ENCODE results near the gene SF3B3. TPM values are rescaled to one million over a fixed set of nuclear protein-coding genes. Genes with fewer than 3 reads are reported as not detected.

The SF3B3 gene
- total and polyA plus RNA-seq, 10 of the 15 experiments (the other 5 are each of a cell fraction or from before 2014, with no cell fraction given): 134 to 453 (median 215) TPM

DNA sequence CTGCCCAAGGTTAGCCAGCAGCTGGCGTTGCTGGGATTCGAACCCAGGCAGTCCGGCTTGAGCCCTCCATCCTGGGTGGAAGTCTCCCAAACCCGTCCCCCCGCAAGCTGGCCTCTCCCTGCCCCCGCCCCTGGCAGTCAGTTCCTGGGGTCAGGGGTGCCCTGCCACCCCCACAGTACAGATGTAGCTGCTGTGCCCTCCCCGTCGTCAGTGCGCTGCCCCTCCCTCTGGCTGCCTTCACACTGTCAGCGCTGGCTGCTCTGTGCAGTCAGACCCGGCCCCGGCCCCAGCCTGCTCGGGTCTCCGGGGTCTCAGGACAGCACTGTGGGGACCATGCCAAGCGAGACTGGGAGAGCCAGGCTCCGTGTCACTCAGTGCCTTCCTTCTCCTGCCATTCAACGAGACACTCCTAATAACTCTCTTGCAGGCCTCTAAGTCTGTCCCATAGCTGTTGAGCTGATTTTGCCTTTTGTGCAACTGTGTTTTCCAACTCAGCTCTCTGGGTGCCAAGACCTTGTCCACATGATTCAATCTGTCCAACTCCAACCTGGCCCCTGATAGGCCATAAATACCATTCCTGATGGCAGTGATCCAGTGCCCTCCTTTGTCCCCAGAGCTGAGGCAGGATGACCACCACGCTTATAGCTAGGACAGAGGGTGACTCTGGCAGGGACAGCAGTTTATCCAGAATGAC, 67.3 kb downstream of the SF3B3 start (continued):
- TF ChIP-seq, protein P1, sequence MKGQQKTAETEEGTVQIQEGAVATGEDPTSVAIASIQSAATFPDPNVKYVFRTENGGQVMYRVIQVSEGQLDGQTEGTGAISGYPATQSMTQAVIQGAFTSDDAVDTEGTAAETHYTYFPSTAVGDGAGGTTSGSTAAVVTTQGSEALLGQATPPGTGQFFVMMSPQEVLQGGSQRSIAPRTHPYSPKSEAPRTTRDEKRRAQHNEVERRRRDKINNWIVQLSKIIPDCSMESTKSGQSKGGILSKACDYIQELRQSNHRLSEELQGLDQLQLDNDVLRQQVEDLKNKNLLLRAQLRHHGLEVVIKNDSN (IDR thresholded peaks at IDR 0.05; ENCODE audit: borderline replicate concordance, extremely low read length, insufficient read depth, low read depth, low read length): no peak
- TF ChIP-seq DPF2 (IDR thresholded peaks at IDR 0.05) (no peak), PAX5 (IDR thresholded peaks at IDR 0.05; ENCODE audit: borderline replicate concordance, low read depth, low read length) (no peak), HDAC2 (IDR thresholded peaks at IDR 0.05) (no peak), EED (IDR thresholded peaks at IDR 0.05; ENCODE audit: low read depth) (no peak)
- TF ChIP-seq, protein P2, sequence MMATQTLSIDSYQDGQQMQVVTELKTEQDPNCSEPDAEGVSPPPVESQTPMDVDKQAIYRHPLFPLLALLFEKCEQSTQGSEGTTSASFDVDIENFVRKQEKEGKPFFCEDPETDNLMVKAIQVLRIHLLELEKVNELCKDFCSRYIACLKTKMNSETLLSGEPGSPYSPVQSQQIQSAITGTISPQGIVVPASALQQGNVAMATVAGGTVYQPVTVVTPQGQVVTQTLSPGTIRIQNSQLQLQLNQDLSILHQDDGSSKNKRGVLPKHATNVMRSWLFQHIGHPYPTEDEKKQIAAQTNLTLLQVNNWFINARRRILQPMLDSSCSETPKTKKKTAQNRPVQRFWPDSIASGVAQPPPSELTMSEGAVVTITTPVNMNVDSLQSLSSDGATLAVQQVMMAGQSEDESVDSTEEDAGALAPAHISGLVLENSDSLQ (IDR thresholded peaks at IDR 0.05): no peak

- intact Hi-C loops (cut with micrococcal nuclease; ENCODE audit: unreplicated experiment): loop anchor here (10.0 kb wide), 1 partner anchor 183 kb away; no protein-coding TSS in a partner anchor
- no peak overlapping the region for H3K27ac ChIP-seq (ENCODE audit: control insufficient read depth, insufficient read depth)
- BruUV-seq (replicated peaks): no TSS peak
- in situ Hi-C loops (cut with MboI): no loop called here
- H3K79me2 ChIP-seq (ENCODE audit: control insufficient read depth, insufficient read depth, low read length): no peaks in the 10 kb centered on the region
- ATAC-seq (peak; percentile 24; the same call in 2 of the 3 replicates), FAIRE-seq (no peak), DNase-seq (ENCODE audit: low read depth, low spot score) (no peak)
- H3K36me3 ChIP-seq (ENCODE audit: control insufficient read depth in 2 of 2, insufficient read depth in 2 of 2, low read length in 1 of 2): no peaks in the 10 kb centered on the region
- H3K9ac ChIP-seq (ENCODE audit: control insufficient read depth, insufficient read depth, low read length): no peak overlapping the region
- ChIA-PET CTCF (interaction anchor here (1.0 kb wide), 1 partner anchor 10 kb away, joined by 3 read pairs; no protein-coding TSS in a partner anchor), POLR2A (interaction anchor here (0.6 kb wide), 1 partner anchor 160 kb away, joined by 5 read pairs; no protein-coding TSS in a partner anchor), RAD21 (ENCODE audit: unreplicated experiment) (no interaction called here), SMC1A (ENCODE audit: uncharacterized antibody, unreplicated experiment) (interaction anchor here (0.7 kb wide), 1 partner anchor 83 kb away, joined by 3 read pairs; no protein-coding TSS in a partner anchor)
- H4K20me1 ChIP-seq (ENCODE audit: control insufficient read depth, insufficient read depth): no peaks in the 10 kb centered on the region
- peaks cover 0 to 1% of the 10 kb centered on the region in 2 experiments; a peak in 1 of 4 replicates for H3K27me3 ChIP-seq (replicated peaks in 1 of 2; ENCODE audit: control insufficient read depth in 2 of 2, insufficient read depth in 2 of 2, low read length in 1 of 2)
- H3K4me3 ChIP-seq: no peak overlapping the region
- 42% methylated on average over 4 of the region's 4 CpGs for WGBS (ENCODE audit: insufficient coverage, insufficient replicate concordance, low lambda C conversion rate, missing lambda C conversion rate)
- no peak overlapping the region for H2AFZ ChIP-seq (ENCODE audit: control insufficient read depth, low read depth, low read length)
- H3K9me3 ChIP-seq (replicated peaks; ENCODE audit: control insufficient read depth, insufficient read depth, low read length): no peaks in the 10 kb centered on the region
- no peaks in the 10 kb centered on the region for H3K4me1 ChIP-seq (ENCODE audit: control insufficient read depth, insufficient read depth, low read length)
- TF ChIP-seq RBBP5 (conservative IDR thresholded peaks at IDR 0.05) (no peak), SMAD5 (IDR thresholded peaks at IDR 0.05; ENCODE audit: low read depth) (no peak), EED (IDR thresholded peaks at IDR 0.05; ENCODE audit: low read depth) (no peak), MEF2A (IDR thresholded peaks at IDR 0.05; ENCODE audit: insufficient read depth, low read depth, low read length) (no peak), NFIC (IDR thresholded peaks at IDR 0.05; ENCODE audit: low read depth, low read length) (no peak), WRNIP1 (IDR thresholded peaks at IDR 0.05; ENCODE audit: borderline replicate concordance, low read depth, low read length) (no peak), RCOR1 (conservative IDR thresholded peaks at IDR 0.05; ENCODE audit: low read depth, low read length) (no peak)
- TF ChIP-seq, protein P3, sequence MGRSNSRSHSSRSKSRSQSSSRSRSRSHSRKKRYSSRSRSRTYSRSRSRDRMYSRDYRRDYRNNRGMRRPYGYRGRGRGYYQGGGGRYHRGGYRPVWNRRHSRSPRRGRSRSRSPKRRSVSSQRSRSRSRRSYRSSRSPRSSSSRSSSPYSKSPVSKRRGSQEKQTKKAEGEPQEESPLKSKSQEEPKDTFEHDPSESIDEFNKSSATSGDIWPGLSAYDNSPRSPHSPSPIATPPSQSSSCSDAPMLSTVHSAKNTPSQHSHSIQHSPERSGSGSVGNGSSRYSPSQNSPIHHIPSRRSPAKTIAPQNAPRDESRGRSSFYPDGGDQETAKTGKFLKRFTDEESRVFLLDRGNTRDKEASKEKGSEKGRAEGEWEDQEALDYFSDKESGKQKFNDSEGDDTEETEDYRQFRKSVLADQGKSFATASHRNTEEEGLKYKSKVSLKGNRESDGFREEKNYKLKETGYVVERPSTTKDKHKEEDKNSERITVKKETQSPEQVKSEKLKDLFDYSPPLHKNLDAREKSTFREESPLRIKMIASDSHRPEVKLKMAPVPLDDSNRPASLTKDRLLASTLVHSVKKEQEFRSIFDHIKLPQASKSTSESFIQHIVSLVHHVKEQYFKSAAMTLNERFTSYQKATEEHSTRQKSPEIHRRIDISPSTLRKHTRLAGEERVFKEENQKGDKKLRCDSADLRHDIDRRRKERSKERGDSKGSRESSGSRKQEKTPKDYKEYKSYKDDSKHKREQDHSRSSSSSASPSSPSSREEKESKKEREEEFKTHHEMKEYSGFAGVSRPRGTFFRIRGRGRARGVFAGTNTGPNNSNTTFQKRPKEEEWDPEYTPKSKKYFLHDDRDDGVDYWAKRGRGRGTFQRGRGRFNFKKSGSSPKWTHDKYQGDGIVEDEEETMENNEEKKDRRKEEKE (IDR thresholded peaks at IDR 0.05): no peak
- no peak overlapping the region for H3K4me2 ChIP-seq (ENCODE audit: control insufficient read depth, insufficient read depth)
These were observed 68.0 kb downstream of the SF3B3 start for GRCh38 chr16:70591615-70592014.

Measured in GM12878 (cell line).